K562 (cell line): Measurements from ENCODE around the gene SCARB2. TPM values are rescaled to one million over a fixed set of nuclear protein-coding genes. Genes with fewer than 3 reads are reported as not detected.

ENCODE experiments used
- ATAC-seq: fragments of 200-7000 bp; cut with Tn5 transposase; 3 replicates; pipeline ENCODE4 v1.9.1; 2020; ENCODE audit warnings: moderate library complexity
- BruUV-seq: library from RNA; stranded (reverse); fragments of 400-500 nt; replicated peaks from 2 replicates; lab custom pipeline; 2021; lab: Mats Ljungman, UMichigan
- CTCF ChIA-PET: fragments of 300-600 bp; formaldehyde crosslinking; extraction: SDS; loops from one replicate; lab custom pipeline; 2021; ENCODE audit warnings: low intra/inter-chr PET ratio; lab: Yijun Ruan, JAX
- POLR2A ChIA-PET: fragments of 300-600, 350-650 bp; sonication (Branson Sonifier 250); formaldehyde crosslinking; extraction: SDS; loops from one replicate; lab custom pipeline; 2021; ENCODE audit warnings: antibody characterized with exemption, inconsistent platforms; lab: Yijun Ruan, JAX
- DNase-seq, 4 experiments: peaks; one replicate each; pipeline versions ENCODE4 v3.0.0 to v3.0.0-alpha.2; 2011 to 2018; ENCODE audit warnings: low spot score in 3 of 4, mixed read lengths in 3 of 4; ENCODE audit errors: extremely low read depth in 1 of 4
- FAIRE-seq: peaks from 2 replicates; lab custom pipeline; 2011; peaks lifted over from hg19 to GRCh38; lab: Jason Lieb, UNC
- H2AFZ ChIP-seq: 2 replicates; pipeline ENCODE4 v1.6.0; 2011; ENCODE audit warnings: low read depth, low read length, control low read depth, inconsistent platforms
- H3K27ac ChIP-seq: fragments of 200-600 bp; 3 replicates; pipeline ENCODE4 v1.8.0; 2011; ENCODE audit warnings: low read depth, mild to moderate bottlenecking, control low read depth, inconsistent platforms, low read length, moderate library complexity, mixed read lengths; ENCODE audit errors: extremely low read depth
- H3K27me3 ChIP-seq, 2 experiments: fragments of 300-600 bp in 1 of 2; 2 replicates in 1 of 2; 3 replicates in 1 of 2; pipeline versions ENCODE4 v1.6.0 to v1.8.0; 2011; ENCODE audit warnings: inconsistent platforms in 2 of 2, low read length in 2 of 2, mild to moderate bottlenecking in 1 of 2, mixed read lengths in 1 of 2, moderate library complexity in 1 of 2; ENCODE audit not compliant: control insufficient read depth in 2 of 2, insufficient read depth in 2 of 2
- H3K36me3 ChIP-seq: fragments of 300-600 bp; 3 replicates; pipeline ENCODE4 v1.8.0; 2011; ENCODE audit warnings: mild to moderate bottlenecking, low read length, inconsistent platforms; ENCODE audit not compliant: control insufficient read depth, insufficient read depth
- H3K4me1 ChIP-seq, 2 experiments: fragments of 200-600 bp in 1 of 2; replicated peaks in 1 of 2; 2 replicates in 1 of 2; 3 replicates in 1 of 2; pipeline versions ENCODE4 v1.5.1 to v1.8.0; 2011; ENCODE audit warnings: inconsistent platforms in 2 of 2, low read length in 2 of 2, mild to moderate bottlenecking in 1 of 2, mixed read lengths in 1 of 2, moderate library complexity in 1 of 2; ENCODE audit not compliant: control insufficient read depth in 2 of 2, insufficient read depth in 2 of 2
- H3K4me2 ChIP-seq: 2 replicates; pipeline ENCODE4 v1.6.1; 2011; ENCODE audit warnings: low read length, control low read depth, inconsistent platforms, mixed read lengths; ENCODE audit not compliant: insufficient read depth
- H3K4me3 ChIP-seq: fragments of 200-600 bp; sonication (generic), shearing (Covaris generic); 2 replicates; pipeline ENCODE4 v1.5.1; 2016; ENCODE audit warnings: control low read depth, inconsistent platforms
- H3K79me2 ChIP-seq: fragments of 200-600 bp; 3 replicates; pipeline ENCODE4 v1.8.0; 2011; ENCODE audit warnings: low read length, inconsistent platforms; ENCODE audit not compliant: control insufficient read depth, insufficient read depth
- H3K9ac ChIP-seq, 2 experiments: 2 replicates each; pipeline versions ENCODE4 v1.6.0 to v1.6.1; 2011; ENCODE audit warnings: low read depth in 2 of 2, low read length in 2 of 2, control low read depth in 1 of 2, inconsistent platforms in 1 of 2, mild to moderate bottlenecking in 1 of 2, mixed read lengths in 1 of 2; ENCODE audit not compliant: insufficient read depth in 1 of 2
- H3K9me1 ChIP-seq: one replicate; pipeline ENCODE4 v1.6.0; 2011; ENCODE audit warnings: inconsistent platforms, mild to moderate bottlenecking, low read length, moderate library complexity; ENCODE audit not compliant: control insufficient read depth, insufficient read depth
- H3K9me3 ChIP-seq: replicated peaks from 2 replicates; pipeline ENCODE4 v1.5.1; 2011; ENCODE audit warnings: low read depth, low read length, inconsistent platforms; ENCODE audit not compliant: control insufficient read depth, insufficient read depth
- H4K20me1 ChIP-seq: replicated peaks from 2 replicates; pipeline ENCODE4 v1.6.1; 2011; ENCODE audit warnings: low read length, inconsistent platforms, mixed read lengths; ENCODE audit not compliant: control insufficient read depth, insufficient read depth
- ARID1B ChIP-seq: fragments of 450-650 bp; IDR thresholded peaks from 2 replicates; pipeline ENCODE4 v1.6.1; 2016; ENCODE audit warnings: antibody characterized with exemption, mild to moderate bottlenecking, inconsistent platforms
- CBFA2T2 ChIP-seq: fragments of 450-650 bp; conservative IDR thresholded peaks from 2 replicates; pipeline ENCODE4 v1.6.1; 2017; ENCODE audit warnings: mild to moderate bottlenecking
- CBFA2T3 ChIP-seq: fragments of 450-650 bp; IDR thresholded peaks from 2 replicates; pipeline ENCODE4 v1.6.1; 2017
- CC2D1A ChIP-seq: fragments of 450-650 bp; IDR thresholded peaks from 2 replicates; pipeline ENCODE4 v1.6.1; 2017; ENCODE audit warnings: mild to moderate bottlenecking
- EP400 ChIP-seq: fragments of 450-650 bp; IDR thresholded peaks from 2 replicates; pipeline ENCODE4 v1.6.1; 2017; ENCODE audit warnings: antibody characterized with exemption, mild to moderate bottlenecking, moderate library complexity
- ETS2 ChIP-seq: IDR thresholded peaks from 2 replicates; pipeline ENCODE4 v1.6.1; 2016; ENCODE audit warnings: borderline replicate concordance, missing genetic modification characterization, mild to moderate bottlenecking, moderate library complexity, missing compliant biosample characterization; ENCODE audit not compliant: poor library complexity, severe bottlenecking
- GATAD2A ChIP-seq: fragments of 450-650 bp; IDR thresholded peaks from 2 replicates; pipeline ENCODE4 v1.6.1; 2017
- GTF2F1 ChIP-seq: IDR thresholded peaks from 2 replicates; pipeline ENCODE4 v1.6.1; 2011; ENCODE audit warnings: low read depth, low read length, improper control_type of control experiment
- HIVEP1 ChIP-seq: fragments of 250-450 bp; sonication (Bioruptor Pico); IDR thresholded peaks from 2 replicates; pipeline ENCODE4 v1.4.0; 2020; ENCODE audit warnings: mild to moderate bottlenecking
- HSF4 ChIP-seq: fragments of 250-450 bp; sonication (Bioruptor Pico); IDR thresholded peaks from 2 replicates; pipeline ENCODE4 v2.1.2; 2022; ENCODE audit warnings: mild to moderate bottlenecking, moderate library complexity, borderline replicate concordance
- KDM1A ChIP-seq, 2 experiments: fragments of 450-650 bp; IDR thresholded peaks; 2 replicates each; pipeline ENCODE4 v1.6.1; 2016; ENCODE audit warnings: mild to moderate bottlenecking in 2 of 2
- MTA2 ChIP-seq: fragments of 450-650 bp; IDR thresholded peaks from 2 replicates; pipeline ENCODE4 v1.6.1; 2016; ENCODE audit warnings: low read depth
- NR2C1 ChIP-seq, 2 experiments: fragments of 450-650 bp; IDR thresholded peaks; 2 replicates each; pipeline ENCODE4 v1.6.1; 2017; ENCODE audit warnings: mild to moderate bottlenecking in 2 of 2, antibody characterized with exemption in 1 of 2, inconsistent platforms in 1 of 2, missing compliant biosample characterization in 1 of 2, missing genetic modification characterization in 1 of 2
- POLR3A ChIP-seq: IDR thresholded peaks from 2 replicates; pipeline ENCODE4 v1.6.1; 2011; ENCODE audit warnings: borderline replicate concordance, mild to moderate bottlenecking, moderate library complexity; ENCODE audit not compliant: insufficient read length, insufficient read depth; ENCODE audit errors: extremely low read depth
- PTTG1 ChIP-seq: fragments of 450-650 bp; IDR thresholded peaks from 2 replicates; pipeline ENCODE4 v1.6.1; 2016; ENCODE audit warnings: low read depth, mild to moderate bottlenecking, missing genetic modification characterization, missing compliant biosample characterization
- SMARCC2 ChIP-seq: fragments of 450-650 bp; IDR thresholded peaks from 2 replicates; pipeline ENCODE4 v1.6.1; 2017; ENCODE audit warnings: antibody characterized with exemption, moderate library complexity, mild to moderate bottlenecking, low read depth
- SP1 ChIP-seq: sonication (generic); formaldehyde crosslinking; IDR thresholded peaks from 2 replicates; pipeline ENCODE4 v1.8.1; 2022; ENCODE audit warnings: mild to moderate bottlenecking, missing genetic modification reagents
- TAL1 ChIP-seq: fragments of 450-650 bp; IDR thresholded peaks from 2 replicates; pipeline ENCODE4 v1.6.1; 2016; ENCODE audit warnings: mild to moderate bottlenecking
- TBP ChIP-seq: optimal IDR thresholded peaks from 2 replicates; pipeline ENCODE3; 2011; ENCODE audit warnings: low read depth, low read length, improper control_type of control experiment
- TRIM28 ChIP-seq: fragments of 450-650 bp; IDR thresholded peaks from 2 replicates; pipeline ENCODE4 v1.6.1; 2017
- XRCC5 ChIP-seq: fragments of 200-400 bp; formaldehyde crosslinking; IDR thresholded peaks from 2 replicates; pipeline ENCODE4 v1.6.1; 2017; ENCODE audit warnings: low read depth, mild to moderate bottlenecking, low read length
- YY1 ChIP-seq, 3 experiments: IDR thresholded peaks; 2 replicates each; pipeline ENCODE4 v1.6.1; 2011; ENCODE audit warnings: low read length in 2 of 3, mild to moderate bottlenecking in 2 of 3, moderate library complexity in 2 of 3, borderline replicate concordance in 1 of 3, control low read depth in 1 of 3, low read depth in 1 of 3; ENCODE audit not compliant: insufficient read depth in 3 of 3, insufficient replicate concordance in 2 of 3, control insufficient read depth in 1 of 3, insufficient read length in 1 of 3; ENCODE audit errors: extremely low read depth in 1 of 3
- ZBTB7A ChIP-seq: IDR thresholded peaks from 2 replicates; pipeline ENCODE4 v1.6.1; 2011; ENCODE audit warnings: low read depth, mild to moderate bottlenecking, low read length, moderate library complexity, borderline replicate concordance; ENCODE audit not compliant: control insufficient read depth
- ZNF253 ChIP-seq: fragments of 250-450 bp; sonication (Bioruptor Pico); conservative IDR thresholded peaks from 2 replicates; pipeline ENCODE4 v1.6.1; 2021; ENCODE audit warnings: mild to moderate bottlenecking
- ZNF316 ChIP-seq: fragments of 450-650 bp; IDR thresholded peaks from 2 replicates; pipeline ENCODE4 v1.6.1; 2016
- ZNF507 ChIP-seq: conservative IDR thresholded peaks from 2 replicates; pipeline ENCODE4 v1.6.1; 2017; ENCODE audit warnings: missing genetic modification characterization, missing compliant biosample characterization
- WGBS: fragments of 100-300 bp; shearing (Covaris generic); methylation state at CpG from one replicate; pipeline ENCODE4 v1.1.6; 2016; ENCODE audit warnings: low coverage, mixed read lengths; ENCODE audit not compliant: insufficient coverage; ENCODE audit errors: missing lambda C conversion rate; 5-methylcytosine and 5-hydroxymethylcytosine counted together
- in situ Hi-C: fragments of 300-500 bp; cut with MboI; formaldehyde crosslinking; loops from 4 replicates; pipeline ENCODE4 v1.15.0; 2018; ENCODE audit warnings: inconsistent platforms, mixed read lengths
- intact Hi-C: fragments of 100-400 bp; cut with micrococcal nuclease; formaldehyde crosslinking; loops from 2 replicates; pipeline ENCODE4 v1.14.2; 2022
- polyA plus RNA-seq, 8 experiments: library from polyadenylated mRNA; depleted of rRNA in 4 of 8; stranded (reverse) in 5 of 8; unstranded in 3 of 8; fragments of >200 nt; fragmentation: Nextera tagmentation in 2 of 8; fragmentation: Illumina TruSeq in 1 of 8; extraction: Ambion mirVana in 2 of 8; extraction: Trizol in 1 of 8; gene quantifications; 2 replicates each; pipeline versions ENCODE4 v1.2.1 to v1.2.3, GENCODE V29; 2011 to 2014; ENCODE audit warnings: inconsistent platforms in 1 of 8, missing spikeins in 1 of 8
- total RNA-seq, 7 experiments: library from RNA; depleted of rRNA in 6 of 7; stranded (reverse); fragments of >200 nt in 6 of 7; fragmentation: Illumina TruSeq in 2 of 7; extraction: Trizol in 2 of 7; gene quantifications; 2 replicates each; pipeline versions ENCODE4 v1.2.1 to v1.2.3, GENCODE V29; 2011 to 2021; ENCODE audit warnings: low replicate concordance in 1 of 7

SCARB2 gene
- total and polyA plus RNA-seq, 9 of the 15 experiments (the other 6 are each of a cell fraction or from before 2014, with no cell fraction given), result 6.1 to 25.8 (median 17.8) TPM

DNA sequence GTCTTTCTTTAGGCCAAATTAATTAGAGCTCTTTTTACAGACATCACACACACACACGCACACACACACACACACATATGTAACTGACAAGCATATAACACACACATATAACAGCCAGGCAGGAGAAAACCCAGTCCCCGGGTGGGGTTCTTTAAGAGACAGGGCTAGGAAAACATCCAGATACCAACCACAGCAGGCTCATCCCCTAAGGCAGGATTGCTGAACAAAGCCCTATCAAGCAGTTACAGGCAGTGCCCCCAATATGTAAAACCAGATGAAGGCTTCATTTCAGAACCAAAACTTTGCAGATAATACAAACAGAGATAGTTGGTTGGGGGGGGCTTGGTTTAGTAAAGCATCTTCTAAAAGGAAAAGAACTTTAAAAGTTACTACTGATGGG is 19.9 kb upstream of the SCARB2 start:
- intact Hi-C loops, result loop anchor here (2.0 kb wide), 1 partner anchor 19 kb away; no protein-coding TSS in a partner anchor
- peaks cover 30% of the 10 kb centered on the region for H3K79me2 ChIP-seq
- peak overlapping the region; percentile 92 for H3K4me2 ChIP-seq
- peak overlapping the region; percentile 11 to 81; a peak in 3 of 4 replicates for H3K9ac ChIP-seq
- DNase-seq (peak; percentile 35 to 70 (median 42)), FAIRE-seq (peak; percentile 54), ATAC-seq (peak; percentile 85)
- BruUV-seq, result no TSS peak
- peak overlapping the region; percentile 97 for H2AFZ ChIP-seq
- peaks cover 24% of the 10 kb centered on the region for H3K36me3 ChIP-seq
- H3K9me1 ChIP-seq, result no peaks in the 10 kb centered on the region
- 0% methylated on average over 2 of the region's 2 CpGs for WGBS
- H3K27ac ChIP-seq, result peak overlapping the region; percentile 86
- H4K20me1 ChIP-seq, result no peaks in the 10 kb centered on the region
- in situ Hi-C loops, result no loop called here
- no peaks in the 10 kb centered on the region for H3K27me3 ChIP-seq
- H3K4me1 ChIP-seq, result peaks cover 0 to 3% of the 10 kb centered on the region in 2 experiments; a peak in 1 of 5 replicates
- ChIA-PET POLR2A (interaction anchor here (0.6 to 1.3 kb wide), 3 partner anchors 14 to 20 kb away, joined by 3 to 4 read pairs (median 4); partner anchors contain the start of gene SCARB2), CTCF (no interaction called here)
- peaks cover 13% of the 10 kb centered on the region for H3K9me3 ChIP-seq
- H3K4me3 ChIP-seq, result peak overlapping the region; percentile 61
- no peak for TF ChIP-seq YY1 (IDR thresholded peaks at IDR 0.05; ENCODE audit: borderline replicate concordance in 1 of 3, control insufficient read depth in 1 of 3, extremely low read depth in 1 of 3, insufficient read depth in 3 of 3, insufficient read length in 1 of 3, insufficient replicate concordance in 2 of 3, low read depth in 1 of 3, low read length in 2 of 3)
- peak; percentile 31; the same call in 1 of the 2 replicates for TF ChIP-seq MTA2
- no peak for TF ChIP-seq NR2C1 (IDR thresholded peaks at IDR 0.05)
- no peak for TF ChIP-seq NR2C1 (tag; IDR thresholded peaks at IDR 0.05)
- TF ChIP-seq PTTG1 (tag), result no peak
- TF ChIP-seq XRCC5, result no peak
- TF ChIP-seq HIVEP1 (CRISPR knock-in tag), result no peak
- no peak for TF ChIP-seq GTF2F1
- TF ChIP-seq SP1, result no peak
- TF ChIP-seq KDM1A (IDR thresholded peaks at IDR 0.05), result peak; percentile 41 to 44; a peak in 2 of 4 replicates
- no peak for TF ChIP-seq TRIM28
- peak; percentile 73 for TF ChIP-seq ARID1B
- TF ChIP-seq POLR3A, result no peak
- no peak for TF ChIP-seq ZNF507 (tag)
- TF ChIP-seq ZBTB7A, result no peak
- TF ChIP-seq ETS2 (tag), result no peak
- TF ChIP-seq HSF4 (CRISPR knock-in tag), result no peak
- no peak for TF ChIP-seq EP400
- TF ChIP-seq CC2D1A, result no peak
- no peak for TF ChIP-seq SMARCC2
- TF ChIP-seq ZNF253 (CRISPR knock-in tag), result no peak
- peak; percentile 86 for TF ChIP-seq CBFA2T3
- TF ChIP-seq CBFA2T2, result peak; percentile 74
- TF ChIP-seq GATAD2A, result no peak
- no peak for TF ChIP-seq ZNF316
- no peak for TF ChIP-seq TBP
- peak; percentile 75; the same call in 1 of the 2 replicates for TF ChIP-seq TAL1
